HG03439 (cell line): Measurements from ENCODE around the gene DAPL1.

ENCODE experiments used
- ATAC-seq: cut with Tn5 transposase; IDR thresholded peaks from one replicate; pipeline ENCODE4 v1.9.1; 2021; ENCODE audit warnings: mild to moderate bottlenecking, moderate library complexity; ENCODE audit not compliant: unreplicated experiment

Gene DAPL1, protein sequence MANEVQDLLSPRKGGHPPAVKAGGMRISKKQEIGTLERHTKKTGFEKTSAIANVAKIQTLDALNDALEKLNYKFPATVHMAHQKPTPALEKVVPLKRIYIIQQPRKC

DNA sequence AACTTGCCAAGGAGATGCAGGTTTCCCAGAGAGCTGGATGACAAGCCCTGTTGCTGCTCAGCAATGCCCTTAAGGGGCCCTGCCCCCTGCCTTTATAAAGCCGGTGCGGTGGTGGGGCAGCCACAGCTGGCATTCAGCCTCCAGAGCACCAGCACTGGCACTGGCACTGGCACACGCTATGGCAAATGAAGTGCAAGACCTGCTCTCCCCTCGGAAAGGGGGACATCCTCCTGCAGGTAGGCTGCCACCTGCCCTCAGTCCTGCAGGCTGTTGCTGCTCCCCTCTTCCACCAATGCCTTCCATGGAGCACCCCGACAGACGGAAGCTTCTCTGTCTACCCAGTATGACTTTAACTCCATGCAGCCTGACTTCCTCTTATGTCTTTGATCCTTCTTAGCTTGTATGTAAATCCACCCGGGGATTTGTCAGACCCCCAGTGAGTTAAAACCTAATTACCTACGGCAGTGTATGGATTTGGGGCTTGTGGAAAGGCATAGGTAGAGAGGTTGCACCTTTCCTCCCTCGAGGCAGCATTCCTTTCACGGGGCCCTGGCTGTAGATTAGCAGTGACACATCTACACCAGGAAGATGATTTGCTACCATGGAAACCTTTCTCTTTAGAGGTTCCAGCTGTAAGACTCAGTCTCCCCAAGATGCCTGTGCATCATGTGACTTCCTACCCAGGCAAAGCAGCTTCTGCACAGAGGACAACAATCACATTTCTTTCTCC lies at the start of gene DAPL1:
DAPL1 (plus strand) TSS at position 123 of the 730 bp plus-strand sequence; CDS start at position 179, 56 bp downstream.
- ATAC-seq: no peak

DNA sequence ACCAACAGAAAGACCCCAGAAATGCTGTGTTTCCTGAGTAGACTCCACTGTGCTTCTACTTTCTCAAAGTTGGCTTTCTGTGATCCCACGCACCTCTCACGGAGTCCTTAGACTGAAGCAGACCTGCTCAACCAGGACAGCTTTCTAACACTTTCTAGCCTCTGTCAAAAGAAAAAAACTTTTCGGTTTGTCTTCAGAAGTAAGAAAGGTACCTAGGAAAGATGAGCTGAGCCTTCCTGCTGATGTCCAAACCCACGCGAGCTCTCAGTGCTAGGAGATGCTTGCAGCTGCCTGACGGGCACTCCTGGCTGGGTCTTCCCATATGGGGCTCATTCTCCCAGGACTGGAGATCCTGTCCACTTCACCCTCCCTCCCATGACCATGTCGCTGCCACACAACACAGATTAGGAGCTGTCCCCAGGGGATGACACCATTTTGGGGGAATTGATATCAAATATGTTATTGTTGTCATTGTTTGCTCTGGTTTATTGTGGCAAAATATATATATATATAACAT lies 49.2 kb upstream of the DAPL1 start:
- ATAC-seq: no peak

DNA sequence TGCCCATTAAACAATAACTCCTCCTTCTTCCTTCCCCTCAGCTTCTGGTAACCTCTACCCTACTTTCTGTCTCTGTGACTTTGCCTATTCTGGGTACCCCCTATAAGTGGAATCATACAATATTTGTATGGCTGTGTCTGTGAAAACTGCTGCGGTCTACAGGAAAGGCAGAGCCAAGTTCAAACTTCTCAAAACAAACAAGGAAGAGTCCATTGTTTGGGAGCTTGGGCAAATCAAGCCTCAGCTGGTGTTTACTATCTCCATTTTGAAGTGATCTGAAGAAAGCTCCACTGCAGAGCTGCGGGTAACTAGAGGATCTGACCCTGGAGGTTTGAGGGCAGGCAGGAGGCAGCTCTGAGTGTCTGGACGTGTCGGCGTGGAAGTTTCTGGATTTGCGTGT lies 48.6 kb upstream of the DAPL1 start:
- ATAC-seq: no peak

DNA sequence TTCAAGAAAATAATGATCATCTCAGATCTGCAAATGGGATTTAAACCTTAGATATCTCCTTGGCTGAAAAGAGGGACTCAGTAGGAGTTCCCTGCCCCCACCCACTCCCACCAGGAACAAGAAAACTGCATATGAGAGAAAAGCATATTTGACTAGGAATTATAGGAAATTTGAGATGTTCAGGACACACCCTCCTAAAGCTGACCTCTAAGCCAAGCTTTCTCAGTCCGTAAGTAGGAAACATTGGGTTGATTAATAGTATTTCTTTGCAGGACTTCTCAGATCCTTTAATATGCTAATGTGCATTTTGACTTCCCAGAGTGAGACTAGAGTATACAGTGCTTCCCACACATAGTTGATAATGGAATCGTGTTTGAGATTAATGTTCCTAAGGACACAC lies 47.8 kb upstream of the DAPL1 start:
- no peak for ATAC-seq

GRCh38 chr2:158748926-158749590 lies 46.1 kb upstream of the DAPL1 start:
- no peak for ATAC-seq

DNA sequence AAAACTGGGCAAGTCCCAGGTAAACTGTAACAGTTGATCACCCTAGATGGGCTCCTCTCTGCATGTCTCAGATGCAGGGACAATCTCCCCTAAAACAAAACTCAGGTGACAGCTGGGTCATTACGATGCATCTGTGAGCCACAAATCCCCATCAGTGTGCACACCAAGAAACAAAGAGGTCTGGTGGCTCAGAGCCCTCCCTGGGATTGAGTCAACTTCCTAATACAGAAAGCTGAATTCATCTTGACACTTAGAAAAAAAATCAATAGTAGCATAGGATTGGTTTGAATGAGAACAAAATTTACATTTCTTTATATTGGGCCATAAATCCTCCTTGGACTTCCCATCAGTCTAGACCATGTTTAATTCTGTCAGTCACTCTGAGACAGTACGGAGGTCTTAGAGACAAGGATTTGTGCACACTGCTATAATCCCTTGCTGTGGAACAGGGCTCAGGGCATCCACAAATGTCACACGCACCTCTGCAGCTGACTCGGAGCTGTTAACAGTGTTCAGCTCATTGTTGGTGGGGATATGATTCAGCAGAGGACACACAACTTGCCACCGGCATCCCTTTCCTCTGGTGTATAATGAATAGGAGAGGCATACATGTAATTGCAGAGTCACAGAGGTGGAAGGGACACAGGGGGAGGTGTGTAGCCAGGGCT lies 44.5 kb upstream of the DAPL1 start:
- no peak for ATAC-seq

DNA sequence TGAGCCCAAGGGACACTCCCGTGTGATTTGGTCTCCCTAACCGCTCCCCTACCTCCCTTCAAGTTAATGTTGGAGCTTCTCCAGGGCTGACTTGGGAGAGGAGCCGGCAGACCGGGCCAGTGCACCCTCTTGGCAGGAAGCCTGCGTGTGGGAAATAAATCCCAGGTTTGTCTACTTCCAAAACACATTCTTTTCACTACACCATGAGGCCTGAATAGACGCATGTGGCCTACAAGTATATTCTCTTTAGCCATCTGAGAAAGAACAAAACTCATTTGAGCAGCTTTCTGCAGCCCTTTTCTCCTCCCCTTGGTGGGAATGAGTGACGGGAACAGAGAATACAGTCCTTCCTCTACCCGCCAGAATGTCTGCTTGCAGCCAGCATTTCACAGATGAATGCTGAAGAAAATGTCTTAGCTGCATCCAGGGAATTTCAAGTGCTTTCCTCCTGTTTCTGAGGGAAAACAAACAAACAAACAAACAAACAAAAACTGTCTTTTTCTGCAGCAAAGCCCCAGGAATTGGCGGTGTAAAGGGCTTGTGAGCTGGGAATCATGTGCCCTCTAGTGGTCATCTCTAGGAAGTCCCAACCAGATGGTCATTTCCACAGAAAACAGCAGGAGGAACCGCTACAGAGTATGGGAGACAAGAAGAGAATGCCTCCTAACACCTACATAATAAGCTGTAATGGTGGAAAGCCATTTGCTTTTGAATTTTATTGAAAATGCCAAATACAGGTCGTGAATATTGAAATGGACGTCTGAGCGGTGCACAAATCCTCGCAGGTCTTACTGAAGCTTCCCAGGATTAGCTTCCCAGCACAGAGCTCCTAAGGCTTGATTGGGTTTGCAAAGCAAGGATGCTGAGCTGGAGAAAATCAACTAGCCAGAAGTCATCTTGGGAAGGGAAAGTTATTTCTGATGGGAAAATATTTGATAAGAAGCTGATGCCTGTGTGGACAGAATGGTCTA lies 41.2 kb upstream of the DAPL1 start:
- no peak for ATAC-seq

GRCh38 chr2:158755310-158756087 lies 39.6 kb upstream of the DAPL1 start:
- ATAC-seq: no peak

DNA sequence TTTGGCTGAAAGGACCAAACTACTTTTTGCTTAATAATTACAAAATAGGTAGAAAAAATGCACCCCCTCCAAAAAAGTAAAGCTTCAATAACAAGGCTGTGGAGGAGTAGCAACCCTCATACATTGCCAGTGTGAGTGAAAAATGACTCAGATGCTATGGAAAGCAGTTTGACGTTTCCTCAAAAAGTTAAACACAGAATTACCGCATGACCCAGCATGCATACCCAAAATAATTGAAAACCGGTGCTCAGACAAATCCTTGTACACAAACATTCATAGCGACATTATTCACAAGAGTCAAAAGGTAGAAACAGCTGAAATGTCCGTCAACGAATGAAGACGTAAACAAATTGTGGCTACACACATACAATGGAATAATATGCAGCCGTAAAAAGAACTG lies 38.8 kb upstream of the DAPL1 start:
- ATAC-seq: no peak

- no peak for ATAC-seq
Measured at GRCh38 chr2:158756976-158757375, 38.1 kb upstream of the DAPL1 start.

DNA sequence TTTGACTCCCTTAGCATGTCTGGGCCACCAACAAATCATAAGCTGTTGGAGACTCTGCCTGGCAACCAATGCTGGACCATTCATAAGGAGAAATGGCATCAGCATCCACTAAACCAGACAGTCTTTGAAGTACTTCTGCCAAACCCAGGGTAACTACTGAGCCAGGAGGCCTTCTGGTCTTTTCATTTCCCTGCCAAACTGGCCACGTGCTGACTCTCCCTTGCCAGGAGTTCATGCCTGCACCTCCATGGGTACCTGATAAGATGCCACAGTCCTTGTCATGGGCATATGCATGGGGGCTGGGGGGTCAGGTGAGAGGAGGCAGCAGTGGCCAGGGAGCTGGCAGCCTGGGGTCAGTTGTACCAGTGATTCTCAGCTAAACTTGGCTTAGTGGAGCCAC lies 34.2 kb upstream of the DAPL1 start:
- no peak for ATAC-seq

GRCh38 chr2:158761621-158762020 lies 33.5 kb upstream of the DAPL1 start:
- no peak for ATAC-seq

DNA sequence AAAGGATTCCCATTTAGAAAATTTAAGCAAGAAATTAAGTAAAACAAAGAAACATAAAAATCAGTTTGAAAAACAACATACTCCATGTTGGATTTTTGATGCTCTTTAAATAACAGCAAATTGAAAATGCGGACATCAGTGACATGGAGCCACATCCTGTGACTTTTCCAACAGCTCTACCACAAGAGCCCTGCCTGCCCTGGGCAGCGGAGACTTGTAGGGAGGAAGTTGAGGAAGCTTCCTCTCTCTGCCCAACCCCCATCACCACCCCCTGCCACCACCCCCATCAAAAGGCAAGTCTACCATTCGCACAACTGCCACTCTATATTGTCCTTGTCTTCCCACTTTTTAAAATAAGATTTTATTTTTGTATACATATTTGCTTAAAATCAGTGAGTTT lies 32.8 kb upstream of the DAPL1 start:
- no peak for ATAC-seq

DNA sequence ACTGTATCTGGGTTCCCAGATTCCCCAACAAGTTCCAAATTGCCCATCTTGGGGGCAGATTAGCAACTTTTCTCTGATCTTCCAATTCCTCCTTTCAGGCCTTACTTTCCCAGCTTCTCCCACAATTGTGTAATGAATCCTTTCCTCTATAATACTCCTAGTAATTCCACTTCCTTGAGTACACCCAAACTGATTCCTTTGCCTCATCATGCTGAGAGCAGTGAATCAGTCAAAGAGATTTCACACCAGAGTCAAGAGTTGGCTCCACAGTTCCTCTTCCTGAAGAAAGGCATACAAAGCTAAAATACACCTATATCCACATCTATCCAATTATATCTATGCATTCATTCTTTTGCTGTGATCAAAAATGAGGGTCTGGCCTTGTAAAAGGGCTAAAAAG lies 28.6 kb upstream of the DAPL1 start:
- no peak for ATAC-seq

GRCh38 chr2:158772306-158773078 lies 22.6 kb upstream of the DAPL1 start:
- ATAC-seq: no peak

- ATAC-seq: no peak
Measured at GRCh38 chr2:158773121-158773520, 22.0 kb upstream of the DAPL1 start.

DNA sequence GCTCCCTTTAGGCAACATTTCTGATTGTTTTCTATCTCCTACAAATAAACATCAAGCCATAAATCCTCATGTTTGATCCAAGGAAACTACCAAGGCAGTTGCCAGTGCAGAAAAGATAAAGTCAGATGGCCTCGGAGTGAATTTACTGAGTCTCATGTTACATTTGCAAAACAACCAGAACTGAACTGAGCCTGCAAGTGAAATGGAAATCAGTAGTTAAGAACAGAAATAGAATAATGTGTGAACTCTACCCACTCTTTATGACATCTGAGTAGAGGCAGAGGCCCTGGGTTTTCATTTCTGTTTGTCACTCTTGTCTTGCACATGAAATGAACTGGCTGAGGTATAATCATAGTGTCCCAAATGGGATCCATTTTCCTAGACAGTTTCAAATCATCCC lies 20.4 kb upstream of the DAPL1 start:
- no peak for ATAC-seq

GRCh38 chr2:158775273-158776027 lies 19.7 kb upstream of the DAPL1 start:
- ATAC-seq: no peak
